ENCODE measurements around the gene NRP1. TPM values are rescaled to one million over a fixed set of nuclear protein-coding genes. Genes with fewer than 3 reads are reported as not detected.

The NRP1 gene
- total and polyA plus RNA-seq, 4 donors = 14.6 to 55.6 (median 37.8) TPM

DNA sequence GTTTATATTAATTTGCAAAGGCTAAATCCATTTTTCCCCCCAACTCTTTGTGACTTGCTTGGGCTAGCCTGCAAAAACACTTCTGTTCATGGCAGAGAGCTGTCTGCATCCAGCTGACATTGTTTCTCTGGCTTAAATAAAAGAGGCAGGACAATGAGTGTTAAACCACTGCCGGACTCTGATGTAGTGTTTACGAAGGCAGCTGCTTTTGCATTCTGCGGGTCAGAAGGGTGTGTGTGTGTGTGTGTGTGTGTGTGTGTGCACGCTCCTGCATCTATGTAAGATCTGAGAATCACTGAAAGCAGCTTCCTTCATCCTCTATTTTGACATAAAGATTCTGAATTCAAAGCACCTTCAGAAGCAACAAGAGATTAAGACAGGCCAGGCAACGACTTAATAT is 28.3 kb downstream of the NRP1 start:
- WGBS = 53% methylated on average over 5 of the region's 5 CpGs
- no peak for TF ChIP-seq RAD21 (IDR thresholded peaks at IDR 0.05)
- TF ChIP-seq GABPA (IDR thresholded peaks at IDR 0.05 in 1 of 2, conservative IDR thresholded peaks at IDR 0.05 in 1 of 2) = no peak
- no peak for TF ChIP-seq HNF4G (IDR thresholded peaks at IDR 0.05)
- TF ChIP-seq NR2F2 (IDR thresholded peaks at IDR 0.05) = no peak
- TF ChIP-seq, protein P1, sequence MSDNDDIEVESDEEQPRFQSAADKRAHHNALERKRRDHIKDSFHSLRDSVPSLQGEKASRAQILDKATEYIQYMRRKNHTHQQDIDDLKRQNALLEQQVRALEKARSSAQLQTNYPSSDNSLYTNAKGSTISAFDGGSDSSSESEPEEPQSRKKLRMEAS (IDR thresholded peaks at IDR 0.05) = no peak
- no peak for TF ChIP-seq YY1 (IDR thresholded peaks at IDR 0.05)
- no peak for TF ChIP-seq EGR1 (IDR thresholded peaks at IDR 0.05; ENCODE audit: low read depth in 2 of 2)
- TF ChIP-seq, protein P2, sequence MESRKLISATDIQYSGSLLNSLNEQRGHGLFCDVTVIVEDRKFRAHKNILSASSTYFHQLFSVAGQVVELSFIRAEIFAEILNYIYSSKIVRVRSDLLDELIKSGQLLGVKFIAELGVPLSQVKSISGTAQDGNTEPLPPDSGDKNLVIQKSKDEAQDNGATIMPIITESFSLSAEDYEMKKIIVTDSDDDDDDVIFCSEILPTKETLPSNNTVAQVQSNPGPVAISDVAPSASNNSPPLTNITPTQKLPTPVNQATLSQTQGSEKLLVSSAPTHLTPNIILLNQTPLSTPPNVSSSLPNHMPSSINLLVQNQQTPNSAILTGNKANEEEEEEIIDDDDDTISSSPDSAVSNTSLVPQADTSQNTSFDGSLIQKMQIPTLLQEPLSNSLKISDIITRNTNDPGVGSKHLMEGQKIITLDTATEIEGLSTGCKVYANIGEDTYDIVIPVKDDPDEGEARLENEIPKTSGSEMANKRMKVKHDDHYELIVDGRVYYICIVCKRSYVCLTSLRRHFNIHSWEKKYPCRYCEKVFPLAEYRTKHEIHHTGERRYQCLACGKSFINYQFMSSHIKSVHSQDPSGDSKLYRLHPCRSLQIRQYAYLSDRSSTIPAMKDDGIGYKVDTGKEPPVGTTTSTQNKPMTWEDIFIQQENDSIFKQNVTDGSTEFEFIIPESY (IDR thresholded peaks at IDR 0.05) = no peak
- TF ChIP-seq FOXA2 (IDR thresholded peaks at IDR 0.05) = no peak
- TF ChIP-seq, protein P3, sequence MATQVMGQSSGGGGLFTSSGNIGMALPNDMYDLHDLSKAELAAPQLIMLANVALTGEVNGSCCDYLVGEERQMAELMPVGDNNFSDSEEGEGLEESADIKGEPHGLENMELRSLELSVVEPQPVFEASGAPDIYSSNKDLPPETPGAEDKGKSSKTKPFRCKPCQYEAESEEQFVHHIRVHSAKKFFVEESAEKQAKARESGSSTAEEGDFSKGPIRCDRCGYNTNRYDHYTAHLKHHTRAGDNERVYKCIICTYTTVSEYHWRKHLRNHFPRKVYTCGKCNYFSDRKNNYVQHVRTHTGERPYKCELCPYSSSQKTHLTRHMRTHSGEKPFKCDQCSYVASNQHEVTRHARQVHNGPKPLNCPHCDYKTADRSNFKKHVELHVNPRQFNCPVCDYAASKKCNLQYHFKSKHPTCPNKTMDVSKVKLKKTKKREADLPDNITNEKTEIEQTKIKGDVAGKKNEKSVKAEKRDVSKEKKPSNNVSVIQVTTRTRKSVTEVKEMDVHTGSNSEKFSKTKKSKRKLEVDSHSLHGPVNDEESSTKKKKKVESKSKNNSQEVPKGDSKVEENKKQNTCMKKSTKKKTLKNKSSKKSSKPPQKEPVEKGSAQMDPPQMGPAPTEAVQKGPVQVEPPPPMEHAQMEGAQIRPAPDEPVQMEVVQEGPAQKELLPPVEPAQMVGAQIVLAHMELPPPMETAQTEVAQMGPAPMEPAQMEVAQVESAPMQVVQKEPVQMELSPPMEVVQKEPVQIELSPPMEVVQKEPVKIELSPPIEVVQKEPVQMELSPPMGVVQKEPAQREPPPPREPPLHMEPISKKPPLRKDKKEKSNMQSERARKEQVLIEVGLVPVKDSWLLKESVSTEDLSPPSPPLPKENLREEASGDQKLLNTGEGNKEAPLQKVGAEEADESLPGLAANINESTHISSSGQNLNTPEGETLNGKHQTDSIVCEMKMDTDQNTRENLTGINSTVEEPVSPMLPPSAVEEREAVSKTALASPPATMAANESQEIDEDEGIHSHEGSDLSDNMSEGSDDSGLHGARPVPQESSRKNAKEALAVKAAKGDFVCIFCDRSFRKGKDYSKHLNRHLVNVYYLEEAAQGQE (IDR thresholded peaks at IDR 0.05) = no peak
- no peak for TF ChIP-seq HNF4A (conservative IDR thresholded peaks at IDR 0.05)
- TF ChIP-seq FOXA1 (IDR thresholded peaks at IDR 0.05) = no peak
- TF ChIP-seq SP1 (IDR thresholded peaks at IDR 0.05) = no peak
- TF ChIP-seq JUND (IDR thresholded peaks at IDR 0.05) = no peak
- no peak for TF ChIP-seq RXRA (IDR thresholded peaks at IDR 0.05)
- TF ChIP-seq TAF1 (conservative IDR thresholded peaks at IDR 0.05) = no peak
- TF ChIP-seq, protein P4, sequence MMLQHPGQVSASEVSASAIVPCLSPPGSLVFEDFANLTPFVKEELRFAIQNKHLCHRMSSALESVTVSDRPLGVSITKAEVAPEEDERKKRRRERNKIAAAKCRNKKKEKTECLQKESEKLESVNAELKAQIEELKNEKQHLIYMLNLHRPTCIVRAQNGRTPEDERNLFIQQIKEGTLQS (IDR thresholded peaks at IDR 0.05) = no peak
- TF ChIP-seq, protein P5, sequence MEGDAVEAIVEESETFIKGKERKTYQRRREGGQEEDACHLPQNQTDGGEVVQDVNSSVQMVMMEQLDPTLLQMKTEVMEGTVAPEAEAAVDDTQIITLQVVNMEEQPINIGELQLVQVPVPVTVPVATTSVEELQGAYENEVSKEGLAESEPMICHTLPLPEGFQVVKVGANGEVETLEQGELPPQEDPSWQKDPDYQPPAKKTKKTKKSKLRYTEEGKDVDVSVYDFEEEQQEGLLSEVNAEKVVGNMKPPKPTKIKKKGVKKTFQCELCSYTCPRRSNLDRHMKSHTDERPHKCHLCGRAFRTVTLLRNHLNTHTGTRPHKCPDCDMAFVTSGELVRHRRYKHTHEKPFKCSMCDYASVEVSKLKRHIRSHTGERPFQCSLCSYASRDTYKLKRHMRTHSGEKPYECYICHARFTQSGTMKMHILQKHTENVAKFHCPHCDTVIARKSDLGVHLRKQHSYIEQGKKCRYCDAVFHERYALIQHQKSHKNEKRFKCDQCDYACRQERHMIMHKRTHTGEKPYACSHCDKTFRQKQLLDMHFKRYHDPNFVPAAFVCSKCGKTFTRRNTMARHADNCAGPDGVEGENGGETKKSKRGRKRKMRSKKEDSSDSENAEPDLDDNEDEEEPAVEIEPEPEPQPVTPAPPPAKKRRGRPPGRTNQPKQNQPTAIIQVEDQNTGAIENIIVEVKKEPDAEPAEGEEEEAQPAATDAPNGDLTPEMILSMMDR (IDR thresholded peaks at IDR 0.05; ENCODE audit: low read depth, low read length, missing input control) = no peak
- H3K4me1 ChIP-seq (ENCODE audit: control insufficient read depth in 4 of 4, insufficient read depth in 4 of 4, low read length in 3 of 4) = peaks cover 2 to 16% (median 15%) of the 10 kb centered on the region in 4 donors
- H3K9me3 ChIP-seq (ENCODE audit: control insufficient read depth in 4 of 4, low read length in 3 of 4) = no peaks in the 10 kb centered on the region
- H3K9ac ChIP-seq (ENCODE audit: low read depth in 1 of 2, low read length in 2 of 2) = no peak overlapping the region
- H3K27ac ChIP-seq (ENCODE audit: low read depth in 1 of 2, low read length in 2 of 2) = no peak overlapping the region
- no peak overlapping the region for H3K4me3 ChIP-seq (ENCODE audit: low read depth in 1 of 3, low read length in 3 of 3)
- no peak for DNase-seq (ENCODE audit: low spot score)
- no peaks in the 10 kb centered on the region for H3K27me3 ChIP-seq (ENCODE audit: control insufficient read depth in 4 of 4, insufficient read depth in 4 of 4, low read length in 3 of 4)
- H3K36me3 ChIP-seq (ENCODE audit: control insufficient read depth in 4 of 4, insufficient read depth in 3 of 4, low read depth in 1 of 4, low read length in 3 of 4) = peaks cover 0 to 3% (median under 1%) of the 10 kb centered on the region in 4 donors
